WTC11 (cell line): ENCODE results near the gene MAMLD1. TPM values are rescaled to one million over a fixed set of nuclear protein-coding genes. Genes with fewer than 3 reads are reported as not detected.

Experiments used
- ATAC-seq: fragments of 200-7000 bp; cut with Tn5 transposase; 2 replicates; pipeline ENCODE4 v1.10.0; 2021; ENCODE audit warnings: mild to moderate bottlenecking, moderate library complexity
- CTCF ChIA-PET: fragments of 300-600 bp; sonication (Branson Sonifier 250); formaldehyde crosslinking; loops from one replicate; lab custom pipeline; 2021; ENCODE audit warnings: antibody characterized with exemption; lab: Charles Lee
- POLR2A ChIA-PET: fragments of 350-600 bp; sonication (Branson Sonifier 250); formaldehyde crosslinking; loops from one replicate; lab custom pipeline; 2021; ENCODE audit warnings: antibody characterized with exemption; lab: Charles Lee
- DNase-seq: peaks from one replicate; pipeline ENCODE4 v3.0.0; 2021; ENCODE audit warnings: low spot score
- H3K27ac Mint-ChIP-seq: 2 replicates; pipeline ENCODE4 v1.8.0; 2021; ENCODE audit warnings: mixed read lengths
- H3K27me3 Mint-ChIP-seq: 2 replicates; pipeline ENCODE4 v1.8.0; 2021; ENCODE audit warnings: low read depth, mild to moderate bottlenecking, moderate library complexity, mixed read lengths
- H3K36me3 Mint-ChIP-seq: 2 replicates; pipeline ENCODE4 v1.8.0; 2021; ENCODE audit warnings: mixed read lengths
- H3K4me1 Mint-ChIP-seq: 2 replicates; pipeline ENCODE4 v1.8.0; 2022; ENCODE audit warnings: mixed read lengths
- H3K4me3 Mint-ChIP-seq: 2 replicates; pipeline ENCODE4 v1.8.0; 2021; ENCODE audit warnings: mild to moderate bottlenecking, moderate library complexity, mixed read lengths
- H3K9me3 Mint-ChIP-seq: 2 replicates; pipeline ENCODE4 v1.8.0; 2021; ENCODE audit warnings: mixed read lengths
- ATF1 ChIP-seq: sonication (generic); formaldehyde crosslinking; IDR thresholded peaks from 2 replicates; pipeline ENCODE4 v1.8.1; 2023; ENCODE audit warnings: mild to moderate bottlenecking, moderate library complexity, missing genetic modification reagents
- CREM ChIP-seq: sonication (generic); formaldehyde crosslinking; IDR thresholded peaks from 2 replicates; pipeline ENCODE4 v1.8.1; 2022; ENCODE audit warnings: mild to moderate bottlenecking, missing genetic modification reagents, moderate library complexity
- ELF4 ChIP-seq: sonication (generic); formaldehyde crosslinking; IDR thresholded peaks from 2 replicates; pipeline ENCODE4 v1.8.1; 2022; ENCODE audit warnings: low read depth, mild to moderate bottlenecking, moderate library complexity, missing genetic modification reagents
- EMX1 ChIP-seq: fragments of 250-450 bp; sonication (Bioruptor Pico); IDR thresholded peaks from 2 replicates; pipeline ENCODE4 v1.8.0; 2021; ENCODE audit warnings: mild to moderate bottlenecking
- FOXP1 ChIP-seq: sonication (generic); formaldehyde crosslinking; IDR thresholded peaks from 2 replicates; pipeline ENCODE4 v1.8.0; 2022; ENCODE audit warnings: missing genetic modification reagents, mild to moderate bottlenecking, moderate library complexity, borderline replicate concordance
- KAT7 ChIP-seq: sonication (generic); formaldehyde crosslinking; IDR thresholded peaks from 2 replicates; pipeline ENCODE4 v1.8.1; 2023; ENCODE audit warnings: missing genetic modification reagents, mild to moderate bottlenecking, borderline replicate concordance
- MXD4 ChIP-seq: fragments of 250-450 bp; sonication (Bioruptor Pico); IDR thresholded peaks from 2 replicates; pipeline ENCODE4 v1.8.0; 2021; ENCODE audit warnings: mild to moderate bottlenecking, moderate library complexity, borderline replicate concordance
- MYBL2 ChIP-seq: sonication (generic); formaldehyde crosslinking; IDR thresholded peaks from 2 replicates; pipeline ENCODE4 v1.8.1; 2023; ENCODE audit warnings: mild to moderate bottlenecking, moderate library complexity, missing genetic modification reagents
- NR1H2 ChIP-seq: sonication (generic); formaldehyde crosslinking; IDR thresholded peaks from 2 replicates; pipeline ENCODE4 v1.9.0; 2021; ENCODE audit warnings: mild to moderate bottlenecking, moderate library complexity, missing genetic modification reagents
- TCF7 ChIP-seq: sonication (generic); formaldehyde crosslinking; IDR thresholded peaks from 2 replicates; pipeline ENCODE4 v1.8.0; 2022; ENCODE audit warnings: mild to moderate bottlenecking, low read depth, missing genetic modification reagents, moderate library complexity
- ZNF671 ChIP-seq: fragments of 250-450 bp; sonication (Bioruptor Pico); IDR thresholded peaks from 2 replicates; pipeline ENCODE4 v1.8.0; 2021; ENCODE audit warnings: mild to moderate bottlenecking
- total RNA-seq: library from RNA; stranded (reverse); gene quantifications from 3 replicates; pipeline ENCODE4 v1.2.3, GENCODE V29; 2021
- TF ChIP-seq, protein P1 (sequence below): sonication (generic); formaldehyde crosslinking; IDR thresholded peaks from 2 replicates; pipeline ENCODE4 v1.8.0; 2022; ENCODE audit warnings: mild to moderate bottlenecking, missing genetic modification reagents
- TF ChIP-seq, protein P2 (sequence below): sonication (generic); formaldehyde crosslinking; IDR thresholded peaks from 2 replicates; pipeline ENCODE4 v1.8.0; 2022; ENCODE audit warnings: mild to moderate bottlenecking, missing genetic modification reagents
- TF ChIP-seq, protein P3 (sequence below): sonication (generic); formaldehyde crosslinking; IDR thresholded peaks from 2 replicates; pipeline ENCODE4 v1.8.1; 2022; ENCODE audit warnings: low read depth, mild to moderate bottlenecking, moderate library complexity, missing genetic modification reagents, borderline replicate concordance
- TF ChIP-seq, protein P4 (sequence below): sonication (generic); formaldehyde crosslinking; IDR thresholded peaks from 2 replicates; pipeline ENCODE4 v1.8.1; 2023; ENCODE audit warnings: mild to moderate bottlenecking, missing genetic modification reagents
- TF ChIP-seq, protein P5 (sequence below): fragments of 250-450 bp; sonication (Bioruptor Pico); IDR thresholded peaks from 2 replicates; pipeline ENCODE4 v1.9.0; 2021; ENCODE audit warnings: mild to moderate bottlenecking, borderline replicate concordance
- TF ChIP-seq, protein P6 (sequence below): sonication (generic); formaldehyde crosslinking; IDR thresholded peaks from 2 replicates; pipeline ENCODE4 v1.8.1; 2022; ENCODE audit warnings: missing genetic modification reagents, borderline replicate concordance

The MAMLD1 gene
- total RNA-seq, 1 experiment from 2014 or later, result 0.35 TPM

DNA sequence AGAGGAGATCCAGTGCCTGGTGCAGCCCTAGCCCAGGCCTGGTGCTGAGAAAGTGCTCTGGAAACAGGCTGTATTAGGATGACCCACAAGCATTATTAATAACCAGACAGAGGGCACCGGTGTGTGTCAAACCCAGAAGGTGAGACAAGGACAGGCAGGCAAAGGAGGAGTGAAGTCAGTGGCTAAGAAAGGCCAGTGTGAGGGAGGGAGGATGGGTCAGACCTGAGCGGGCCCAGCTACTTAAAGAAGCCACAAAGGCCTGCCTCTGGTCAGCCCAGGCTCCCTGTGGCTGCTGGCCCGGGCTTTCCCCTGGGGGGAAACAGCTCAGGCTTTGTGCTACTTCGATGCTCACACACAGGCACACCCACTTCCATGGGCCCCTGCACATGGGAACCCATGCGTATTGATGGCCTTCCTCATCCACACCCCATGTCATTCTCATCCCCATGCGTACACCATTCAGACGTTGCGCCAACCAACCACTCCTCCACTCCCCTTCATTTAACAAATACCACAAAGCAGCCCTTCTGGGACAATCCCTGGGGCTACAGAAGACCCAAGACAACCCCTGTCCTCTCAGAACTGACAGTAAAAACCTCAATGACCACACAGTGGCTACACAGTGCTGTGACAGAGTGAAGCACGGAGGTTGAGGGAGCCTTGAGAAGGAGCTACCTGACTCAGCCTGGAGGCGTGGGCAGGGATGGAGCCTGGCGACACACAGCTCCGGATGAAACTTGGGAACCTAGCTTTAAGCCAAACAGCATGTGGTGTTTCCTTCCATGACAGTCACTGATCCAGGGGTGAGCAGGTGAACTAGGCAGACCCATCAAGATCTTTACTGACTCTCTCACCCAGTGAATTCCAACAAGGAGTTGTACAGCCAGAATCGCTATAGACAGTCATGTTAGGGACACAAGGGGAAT is 180.4 kb downstream of the MAMLD1 start:
- ChIA-PET POLR2A (interaction anchor here (0.6 kb wide), 1 partner anchor 177 kb away, joined by 3 read pairs; no protein-coding TSS in a partner anchor), CTCF (interaction anchor here (1.0 to 2.3 kb wide), 13 partner anchors 15 to 140 kb away, joined by 3 to 9 read pairs (median 6); partner anchors contain the start of gene MTM1)
- Mint-ChIP-seq H3K27me3 (peaks cover 24% of the 10 kb centered on the region), H3K27ac (no peak overlapping the region), H3K9me3 (no peaks in the 10 kb centered on the region), H3K4me3 (no peak overlapping the region), H3K4me1 (peaks cover 14% of the 10 kb centered on the region), H3K36me3 (no peaks in the 10 kb centered on the region)
- TF ChIP-seq, protein P1, sequence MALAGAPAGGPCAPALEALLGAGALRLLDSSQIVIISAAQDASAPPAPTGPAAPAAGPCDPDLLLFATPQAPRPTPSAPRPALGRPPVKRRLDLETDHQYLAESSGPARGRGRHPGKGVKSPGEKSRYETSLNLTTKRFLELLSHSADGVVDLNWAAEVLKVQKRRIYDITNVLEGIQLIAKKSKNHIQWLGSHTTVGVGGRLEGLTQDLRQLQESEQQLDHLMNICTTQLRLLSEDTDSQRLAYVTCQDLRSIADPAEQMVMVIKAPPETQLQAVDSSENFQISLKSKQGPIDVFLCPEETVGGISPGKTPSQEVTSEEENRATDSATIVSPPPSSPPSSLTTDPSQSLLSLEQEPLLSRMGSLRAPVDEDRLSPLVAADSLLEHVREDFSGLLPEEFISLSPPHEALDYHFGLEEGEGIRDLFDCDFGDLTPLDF, result no peak
- TF ChIP-seq MXD4 (CRISPR knock-in tag) (no peak), ATF1 (CRISPR knock-in tag) (no peak), NR1H2 (CRISPR knock-in tag) (no peak), TCF7 (CRISPR knock-in tag) (no peak)
- TF ChIP-seq, protein P2, sequence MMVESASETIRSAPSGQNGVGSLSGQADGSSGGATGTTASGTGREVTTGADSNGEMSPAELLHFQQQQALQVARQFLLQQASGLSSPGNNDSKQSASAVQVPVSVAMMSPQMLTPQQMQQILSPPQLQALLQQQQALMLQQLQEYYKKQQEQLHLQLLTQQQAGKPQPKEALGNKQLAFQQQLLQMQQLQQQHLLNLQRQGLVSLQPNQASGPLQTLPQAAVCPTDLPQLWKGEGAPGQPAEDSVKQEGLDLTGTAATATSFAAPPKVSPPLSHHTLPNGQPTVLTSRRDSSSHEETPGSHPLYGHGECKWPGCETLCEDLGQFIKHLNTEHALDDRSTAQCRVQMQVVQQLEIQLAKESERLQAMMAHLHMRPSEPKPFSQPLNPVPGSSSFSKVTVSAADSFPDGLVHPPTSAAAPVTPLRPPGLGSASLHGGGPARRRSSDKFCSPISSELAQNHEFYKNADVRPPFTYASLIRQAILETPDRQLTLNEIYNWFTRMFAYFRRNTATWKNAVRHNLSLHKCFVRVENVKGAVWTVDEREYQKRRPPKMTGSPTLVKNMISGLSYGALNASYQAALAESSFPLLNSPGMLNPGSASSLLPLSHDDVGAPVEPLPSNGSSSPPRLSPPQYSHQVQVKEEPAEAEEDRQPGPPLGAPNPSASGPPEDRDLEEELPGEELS, result no peak
- ATAC-seq, result no peak
- DNase-seq, result no peak

DNA sequence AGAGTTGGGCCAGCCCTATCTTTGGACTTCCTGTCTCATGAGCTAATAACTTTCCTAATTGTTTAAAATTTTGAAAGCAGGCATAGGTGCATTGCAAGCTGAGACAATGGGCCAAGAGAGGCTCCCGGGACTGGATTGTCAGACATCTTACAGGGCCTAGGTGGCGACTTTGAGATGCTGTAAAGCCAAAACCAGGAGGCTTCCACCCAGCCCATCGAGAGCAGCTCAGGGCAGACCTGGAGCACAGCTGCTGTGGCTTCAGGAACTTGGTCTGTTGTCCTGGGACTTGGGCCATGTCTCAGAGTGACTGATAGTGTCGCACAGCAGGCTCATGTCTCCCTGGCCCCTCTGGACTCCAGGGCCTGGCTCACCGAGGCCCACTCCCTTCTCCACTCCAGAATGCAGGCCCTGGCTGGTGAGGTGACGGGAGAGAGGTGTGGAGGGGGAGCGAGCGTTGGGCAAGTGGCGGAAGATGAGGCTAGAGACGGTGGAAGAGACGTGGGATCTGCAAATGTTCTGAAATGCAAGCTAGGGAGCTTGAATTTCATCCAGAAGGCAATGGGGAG is 181.2 kb downstream of the MAMLD1 start:
- ATAC-seq (peak; percentile 80), DNase-seq (peak; percentile 35)
- Mint-ChIP-seq H3K4me1 (peaks cover 17% of the 10 kb centered on the region), H3K4me3 (no peak overlapping the region), H3K27me3 (peaks cover 32% of the 10 kb centered on the region), H3K27ac (no peak overlapping the region; the same call in 1 of the 2 replicates), H3K9me3 (no peaks in the 10 kb centered on the region), H3K36me3 (no peaks in the 10 kb centered on the region)
- CTCF ChIA-PET, result interaction anchor here (0.7 to 2.3 kb wide), 14 partner anchors 14 to 175 kb away, joined by 3 to 9 read pairs (median 6); partner anchors contain the start of gene MTM1
- TF ChIP-seq CREM (CRISPR knock-in tag) (no peak), MYBL2 (no peak), NR1H2 (CRISPR knock-in tag) (no peak), ZNF671 (CRISPR knock-in tag) (no peak), ELF4 (CRISPR knock-in tag) (no peak), EMX1 (no peak), FOXP1 (no peak), TCF7 (CRISPR knock-in tag) (no peak), KAT7 (CRISPR knock-in tag) (no peak), ATF1 (CRISPR knock-in tag) (no peak)
- TF ChIP-seq, protein P3, sequence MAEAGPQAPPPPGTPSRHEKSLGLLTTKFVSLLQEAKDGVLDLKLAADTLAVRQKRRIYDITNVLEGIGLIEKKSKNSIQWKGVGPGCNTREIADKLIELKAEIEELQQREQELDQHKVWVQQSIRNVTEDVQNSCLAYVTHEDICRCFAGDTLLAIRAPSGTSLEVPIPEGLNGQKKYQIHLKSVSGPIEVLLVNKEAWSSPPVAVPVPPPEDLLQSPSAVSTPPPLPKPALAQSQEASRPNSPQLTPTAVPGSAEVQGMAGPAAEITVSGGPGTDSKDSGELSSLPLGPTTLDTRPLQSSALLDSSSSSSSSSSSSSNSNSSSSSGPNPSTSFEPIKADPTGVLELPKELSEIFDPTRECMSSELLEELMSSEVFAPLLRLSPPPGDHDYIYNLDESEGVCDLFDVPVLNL, result no peak
- TF ChIP-seq, protein P4, sequence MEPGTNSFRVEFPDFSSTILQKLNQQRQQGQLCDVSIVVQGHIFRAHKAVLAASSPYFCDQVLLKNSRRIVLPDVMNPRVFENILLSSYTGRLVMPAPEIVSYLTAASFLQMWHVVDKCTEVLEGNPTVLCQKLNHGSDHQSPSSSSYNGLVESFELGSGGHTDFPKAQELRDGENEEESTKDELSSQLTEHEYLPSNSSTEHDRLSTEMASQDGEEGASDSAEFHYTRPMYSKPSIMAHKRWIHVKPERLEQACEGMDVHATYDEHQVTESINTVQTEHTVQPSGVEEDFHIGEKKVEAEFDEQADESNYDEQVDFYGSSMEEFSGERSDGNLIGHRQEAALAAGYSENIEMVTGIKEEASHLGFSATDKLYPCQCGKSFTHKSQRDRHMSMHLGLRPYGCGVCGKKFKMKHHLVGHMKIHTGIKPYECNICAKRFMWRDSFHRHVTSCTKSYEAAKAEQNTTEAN (CRISPR knock-in tag), result no peak
- TF ChIP-seq, protein P5, sequence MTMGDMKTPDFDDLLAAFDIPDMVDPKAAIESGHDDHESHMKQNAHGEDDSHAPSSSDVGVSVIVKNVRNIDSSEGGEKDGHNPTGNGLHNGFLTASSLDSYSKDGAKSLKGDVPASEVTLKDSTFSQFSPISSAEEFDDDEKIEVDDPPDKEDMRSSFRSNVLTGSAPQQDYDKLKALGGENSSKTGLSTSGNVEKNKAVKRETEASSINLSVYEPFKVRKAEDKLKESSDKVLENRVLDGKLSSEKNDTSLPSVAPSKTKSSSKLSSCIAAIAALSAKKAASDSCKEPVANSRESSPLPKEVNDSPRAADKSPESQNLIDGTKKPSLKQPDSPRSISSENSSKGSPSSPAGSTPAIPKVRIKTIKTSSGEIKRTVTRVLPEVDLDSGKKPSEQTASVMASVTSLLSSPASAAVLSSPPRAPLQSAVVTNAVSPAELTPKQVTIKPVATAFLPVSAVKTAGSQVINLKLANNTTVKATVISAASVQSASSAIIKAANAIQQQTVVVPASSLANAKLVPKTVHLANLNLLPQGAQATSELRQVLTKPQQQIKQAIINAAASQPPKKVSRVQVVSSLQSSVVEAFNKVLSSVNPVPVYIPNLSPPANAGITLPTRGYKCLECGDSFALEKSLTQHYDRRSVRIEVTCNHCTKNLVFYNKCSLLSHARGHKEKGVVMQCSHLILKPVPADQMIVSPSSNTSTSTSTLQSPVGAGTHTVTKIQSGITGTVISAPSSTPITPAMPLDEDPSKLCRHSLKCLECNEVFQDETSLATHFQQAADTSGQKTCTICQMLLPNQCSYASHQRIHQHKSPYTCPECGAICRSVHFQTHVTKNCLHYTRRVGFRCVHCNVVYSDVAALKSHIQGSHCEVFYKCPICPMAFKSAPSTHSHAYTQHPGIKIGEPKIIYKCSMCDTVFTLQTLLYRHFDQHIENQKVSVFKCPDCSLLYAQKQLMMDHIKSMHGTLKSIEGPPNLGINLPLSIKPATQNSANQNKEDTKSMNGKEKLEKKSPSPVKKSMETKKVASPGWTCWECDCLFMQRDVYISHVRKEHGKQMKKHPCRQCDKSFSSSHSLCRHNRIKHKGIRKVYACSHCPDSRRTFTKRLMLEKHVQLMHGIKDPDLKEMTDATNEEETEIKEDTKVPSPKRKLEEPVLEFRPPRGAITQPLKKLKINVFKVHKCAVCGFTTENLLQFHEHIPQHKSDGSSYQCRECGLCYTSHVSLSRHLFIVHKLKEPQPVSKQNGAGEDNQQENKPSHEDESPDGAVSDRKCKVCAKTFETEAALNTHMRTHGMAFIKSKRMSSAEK, result no peak
- TF ChIP-seq, protein P6, sequence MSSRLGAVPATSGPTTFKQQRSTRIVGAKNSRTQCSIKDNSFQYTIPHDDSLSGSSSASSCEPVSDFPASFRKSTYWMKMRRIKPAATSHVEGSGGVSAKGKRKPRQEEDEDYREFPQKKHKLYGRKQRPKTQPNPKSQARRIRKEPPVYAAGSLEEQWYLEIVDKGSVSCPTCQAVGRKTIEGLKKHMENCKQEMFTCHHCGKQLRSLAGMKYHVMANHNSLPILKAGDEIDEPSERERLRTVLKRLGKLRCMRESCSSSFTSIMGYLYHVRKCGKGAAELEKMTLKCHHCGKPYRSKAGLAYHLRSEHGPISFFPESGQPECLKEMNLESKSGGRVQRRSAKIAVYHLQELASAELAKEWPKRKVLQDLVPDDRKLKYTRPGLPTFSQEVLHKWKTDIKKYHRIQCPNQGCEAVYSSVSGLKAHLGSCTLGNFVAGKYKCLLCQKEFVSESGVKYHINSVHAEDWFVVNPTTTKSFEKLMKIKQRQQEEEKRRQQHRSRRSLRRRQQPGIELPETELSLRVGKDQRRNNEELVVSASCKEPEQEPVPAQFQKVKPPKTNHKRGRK, result no peak
- POLR2A ChIA-PET, result interaction anchor here (0.6 kb wide), 1 partner anchor 178 kb away, joined by 3 read pairs; no protein-coding TSS in a partner anchor
